Measurements from ENCODE around the gene GSTT2.

GSTT2 gene

DNA sequence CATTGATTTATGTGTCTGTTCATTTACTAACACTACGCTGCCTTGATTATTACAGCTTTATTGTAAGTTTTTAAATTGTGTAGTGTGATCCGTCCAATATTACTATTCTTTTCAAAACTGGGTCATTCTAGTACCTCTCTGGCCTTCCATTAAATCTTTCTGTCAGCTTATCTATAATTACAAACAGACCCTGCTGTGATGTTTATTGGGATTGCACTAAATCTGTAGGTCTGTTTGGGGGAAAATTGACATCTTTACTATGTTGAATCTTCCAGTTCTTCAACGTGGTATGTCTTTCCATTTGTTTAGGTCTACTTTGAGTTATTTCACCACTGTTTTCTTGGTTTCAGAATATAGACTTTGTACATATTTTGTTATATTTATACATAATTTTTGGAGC lies 46.8 kb downstream of the GSTT2 start (continued):
- TF ChIP-seq ZNF311 (tag by site-specific recombination; IDR thresholded peaks at IDR 0.05; ENCODE audit: borderline replicate concordance) (no peak), TCF7L2 (IDR thresholded peaks at IDR 0.05; ENCODE audit: borderline replicate concordance, low read depth, low read length) (peak; percentile 74; the same call in 1 of the 2 replicates), ZNF341 (tag by site-specific recombination; IDR thresholded peaks at IDR 0.05; ENCODE audit: low read depth) (no peak), ZNF274 (IDR thresholded peaks at IDR 0.05; ENCODE audit: low read length) (no peak), ZNF274 (tag by site-specific recombination; IDR thresholded peaks at IDR 0.05; ENCODE audit: borderline replicate concordance) (no peak), ZBTB7A (tag by site-specific recombination; IDR thresholded peaks at IDR 0.05; ENCODE audit: low read depth) (no peak), ZNF324 (tag by site-specific recombination; IDR thresholded peaks at IDR 0.05) (peak; percentile 65; the same call in 1 of the 2 replicates), ZNF221 (tag by site-specific recombination; IDR thresholded peaks at IDR 0.05; ENCODE audit: borderline replicate concordance) (no peak), ZNF623 (tag by site-specific recombination; IDR thresholded peaks at IDR 0.05) (no peak), WT1 (tag by site-specific recombination; IDR thresholded peaks at IDR 0.05) (0 out of 2 replicates have a peak, but pooled peaks have one; percentile 19), ZNF596 (tag by site-specific recombination; IDR thresholded peaks at IDR 0.05) (0 out of 2 replicates have a peak, but pooled peaks have one; percentile 30), BCL11B (tag by site-specific recombination; IDR thresholded peaks at IDR 0.05; ENCODE audit: low read depth) (peak; percentile 93), ZSCAN30 (tag by site-specific recombination; IDR thresholded peaks at IDR 0.05) (peak; percentile 98), ZNF548 (tag by site-specific recombination; IDR thresholded peaks at IDR 0.05) (no peak), ZNF121 (tag by site-specific recombination; IDR thresholded peaks at IDR 0.05) (peak; percentile 33; the same call in 1 of the 2 replicates), MEIS1 (CRISPR knock-in tag; IDR thresholded peaks at IDR 0.05; ENCODE audit: borderline replicate concordance) (no peak), ZNF2 (tag by site-specific recombination; IDR thresholded peaks at IDR 0.05) (0 out of 2 replicates have a peak, but pooled peaks have one; percentile 26), ZNF549 (tag by site-specific recombination; IDR thresholded peaks at IDR 0.05) (no peak), ZNF292 (tag by site-specific recombination; IDR thresholded peaks at IDR 0.05; ENCODE audit: borderline replicate concordance, low read depth) (no peak), HOXA7 (CRISPR knock-in tag; IDR thresholded peaks at IDR 0.05; ENCODE audit: borderline replicate concordance) (no peak), ZNF366 (tag by site-specific recombination; conservative IDR thresholded peaks at IDR 0.05) (0 out of 2 replicates have a peak, but pooled peaks have one; percentile 26)
- TF ChIP-seq, protein P1, sequence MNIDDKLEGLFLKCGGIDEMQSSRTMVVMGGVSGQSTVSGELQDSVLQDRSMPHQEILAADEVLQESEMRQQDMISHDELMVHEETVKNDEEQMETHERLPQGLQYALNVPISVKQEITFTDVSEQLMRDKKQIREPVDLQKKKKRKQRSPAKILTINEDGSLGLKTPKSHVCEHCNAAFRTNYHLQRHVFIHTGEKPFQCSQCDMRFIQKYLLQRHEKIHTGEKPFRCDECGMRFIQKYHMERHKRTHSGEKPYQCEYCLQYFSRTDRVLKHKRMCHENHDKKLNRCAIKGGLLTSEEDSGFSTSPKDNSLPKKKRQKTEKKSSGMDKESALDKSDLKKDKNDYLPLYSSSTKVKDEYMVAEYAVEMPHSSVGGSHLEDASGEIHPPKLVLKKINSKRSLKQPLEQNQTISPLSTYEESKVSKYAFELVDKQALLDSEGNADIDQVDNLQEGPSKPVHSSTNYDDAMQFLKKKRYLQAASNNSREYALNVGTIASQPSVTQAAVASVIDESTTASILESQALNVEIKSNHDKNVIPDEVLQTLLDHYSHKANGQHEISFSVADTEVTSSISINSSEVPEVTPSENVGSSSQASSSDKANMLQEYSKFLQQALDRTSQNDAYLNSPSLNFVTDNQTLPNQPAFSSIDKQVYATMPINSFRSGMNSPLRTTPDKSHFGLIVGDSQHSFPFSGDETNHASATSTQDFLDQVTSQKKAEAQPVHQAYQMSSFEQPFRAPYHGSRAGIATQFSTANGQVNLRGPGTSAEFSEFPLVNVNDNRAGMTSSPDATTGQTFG (tag by site-specific recombination; IDR thresholded peaks at IDR 0.05; ENCODE audit: borderline replicate concordance) = no peak
- TF ChIP-seq, protein P2, sequence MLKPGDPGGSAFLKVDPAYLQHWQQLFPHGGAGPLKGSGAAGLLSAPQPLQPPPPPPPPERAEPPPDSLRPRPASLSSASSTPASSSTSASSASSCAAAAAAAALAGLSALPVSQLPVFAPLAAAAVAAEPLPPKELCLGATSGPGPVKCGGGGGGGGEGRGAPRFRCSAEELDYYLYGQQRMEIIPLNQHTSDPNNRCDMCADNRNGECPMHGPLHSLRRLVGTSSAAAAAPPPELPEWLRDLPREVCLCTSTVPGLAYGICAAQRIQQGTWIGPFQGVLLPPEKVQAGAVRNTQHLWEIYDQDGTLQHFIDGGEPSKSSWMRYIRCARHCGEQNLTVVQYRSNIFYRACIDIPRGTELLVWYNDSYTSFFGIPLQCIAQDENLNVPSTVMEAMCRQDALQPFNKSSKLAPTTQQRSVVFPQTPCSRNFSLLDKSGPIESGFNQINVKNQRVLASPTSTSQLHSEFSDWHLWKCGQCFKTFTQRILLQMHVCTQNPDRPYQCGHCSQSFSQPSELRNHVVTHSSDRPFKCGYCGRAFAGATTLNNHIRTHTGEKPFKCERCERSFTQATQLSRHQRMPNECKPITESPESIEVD (tag by site-specific recombination; IDR thresholded peaks at IDR 0.05) = peak; percentile 95
- TF ChIP-seq, protein P3, sequence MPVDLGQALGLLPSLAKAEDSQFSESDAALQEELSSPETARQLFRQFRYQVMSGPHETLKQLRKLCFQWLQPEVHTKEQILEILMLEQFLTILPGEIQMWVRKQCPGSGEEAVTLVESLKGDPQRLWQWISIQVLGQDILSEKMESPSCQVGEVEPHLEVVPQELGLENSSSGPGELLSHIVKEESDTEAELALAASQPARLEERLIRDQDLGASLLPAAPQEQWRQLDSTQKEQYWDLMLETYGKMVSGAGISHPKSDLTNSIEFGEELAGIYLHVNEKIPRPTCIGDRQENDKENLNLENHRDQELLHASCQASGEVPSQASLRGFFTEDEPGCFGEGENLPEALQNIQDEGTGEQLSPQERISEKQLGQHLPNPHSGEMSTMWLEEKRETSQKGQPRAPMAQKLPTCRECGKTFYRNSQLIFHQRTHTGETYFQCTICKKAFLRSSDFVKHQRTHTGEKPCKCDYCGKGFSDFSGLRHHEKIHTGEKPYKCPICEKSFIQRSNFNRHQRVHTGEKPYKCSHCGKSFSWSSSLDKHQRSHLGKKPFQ (tag by site-specific recombination; IDR thresholded peaks at IDR 0.05) = peak; percentile 97
- TF ChIP-seq, protein P4, sequence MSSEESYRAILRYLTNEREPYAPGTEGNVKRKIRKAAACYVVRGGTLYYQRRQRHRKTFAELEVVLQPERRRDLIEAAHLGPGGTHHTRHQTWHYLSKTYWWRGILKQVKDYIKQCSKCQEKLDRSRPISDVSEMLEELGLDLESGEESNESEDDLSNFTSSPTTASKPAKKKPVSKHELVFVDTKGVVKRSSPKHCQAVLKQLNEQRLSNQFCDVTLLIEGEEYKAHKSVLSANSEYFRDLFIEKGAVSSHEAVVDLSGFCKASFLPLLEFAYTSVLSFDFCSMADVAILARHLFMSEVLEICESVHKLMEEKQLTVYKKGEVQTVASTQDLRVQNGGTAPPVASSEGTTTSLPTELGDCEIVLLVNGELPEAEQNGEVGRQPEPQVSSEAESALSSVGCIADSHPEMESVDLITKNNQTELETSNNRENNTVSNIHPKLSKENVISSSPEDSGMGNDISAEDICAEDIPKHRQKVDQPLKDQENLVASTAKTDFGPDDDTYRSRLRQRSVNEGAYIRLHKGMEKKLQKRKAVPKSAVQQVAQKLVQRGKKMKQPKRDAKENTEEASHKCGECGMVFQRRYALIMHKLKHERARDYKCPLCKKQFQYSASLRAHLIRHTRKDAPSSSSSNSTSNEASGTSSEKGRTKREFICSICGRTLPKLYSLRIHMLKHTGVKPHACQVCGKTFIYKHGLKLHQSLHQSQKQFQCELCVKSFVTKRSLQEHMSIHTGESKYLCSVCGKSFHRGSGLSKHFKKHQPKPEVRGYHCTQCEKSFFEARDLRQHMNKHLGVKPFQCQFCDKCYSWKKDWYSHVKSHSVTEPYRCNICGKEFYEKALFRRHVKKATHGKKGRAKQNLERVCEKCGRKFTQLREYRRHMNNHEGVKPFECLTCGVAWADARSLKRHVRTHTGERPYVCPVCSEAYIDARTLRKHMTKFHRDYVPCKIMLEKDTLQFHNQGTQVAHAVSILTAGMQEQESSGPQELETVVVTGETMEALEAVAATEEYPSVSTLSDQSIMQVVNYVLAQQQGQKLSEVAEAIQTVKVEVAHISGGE (tag by site-specific recombination; conservative IDR thresholded peaks at IDR 0.05; ENCODE audit: low read depth) = no peak
- TF ChIP-seq, protein P5, sequence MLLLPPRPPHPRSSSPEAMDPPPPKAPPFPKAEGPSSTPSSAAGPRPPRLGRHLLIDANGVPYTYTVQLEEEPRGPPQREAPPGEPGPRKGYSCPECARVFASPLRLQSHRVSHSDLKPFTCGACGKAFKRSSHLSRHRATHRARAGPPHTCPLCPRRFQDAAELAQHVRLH (tag by site-specific recombination; IDR thresholded peaks at IDR 0.05) = peak; percentile 96
- TF ChIP-seq, protein P6, sequence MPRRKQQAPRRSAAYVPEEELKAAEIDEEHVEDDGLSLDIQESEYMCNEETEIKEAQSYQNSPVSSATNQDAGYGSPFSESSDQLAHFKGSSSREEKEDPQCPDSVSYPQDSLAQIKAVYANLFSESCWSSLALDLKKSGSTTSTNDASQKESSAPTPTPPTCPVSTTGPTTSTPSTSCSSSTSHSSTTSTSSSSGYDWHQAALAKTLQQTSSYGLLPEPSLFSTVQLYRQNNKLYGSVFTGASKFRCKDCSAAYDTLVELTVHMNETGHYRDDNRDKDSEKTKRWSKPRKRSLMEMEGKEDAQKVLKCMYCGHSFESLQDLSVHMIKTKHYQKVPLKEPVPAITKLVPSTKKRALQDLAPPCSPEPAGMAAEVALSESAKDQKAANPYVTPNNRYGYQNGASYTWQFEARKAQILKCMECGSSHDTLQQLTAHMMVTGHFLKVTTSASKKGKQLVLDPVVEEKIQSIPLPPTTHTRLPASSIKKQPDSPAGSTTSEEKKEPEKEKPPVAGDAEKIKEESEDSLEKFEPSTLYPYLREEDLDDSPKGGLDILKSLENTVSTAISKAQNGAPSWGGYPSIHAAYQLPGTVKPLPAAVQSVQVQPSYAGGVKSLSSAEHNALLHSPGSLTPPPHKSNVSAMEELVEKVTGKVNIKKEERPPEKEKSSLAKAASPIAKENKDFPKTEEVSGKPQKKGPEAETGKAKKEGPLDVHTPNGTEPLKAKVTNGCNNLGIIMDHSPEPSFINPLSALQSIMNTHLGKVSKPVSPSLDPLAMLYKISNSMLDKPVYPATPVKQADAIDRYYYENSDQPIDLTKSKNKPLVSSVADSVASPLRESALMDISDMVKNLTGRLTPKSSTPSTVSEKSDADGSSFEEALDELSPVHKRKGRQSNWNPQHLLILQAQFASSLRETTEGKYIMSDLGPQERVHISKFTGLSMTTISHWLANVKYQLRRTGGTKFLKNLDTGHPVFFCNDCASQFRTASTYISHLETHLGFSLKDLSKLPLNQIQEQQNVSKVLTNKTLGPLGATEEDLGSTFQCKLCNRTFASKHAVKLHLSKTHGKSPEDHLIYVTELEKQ (tag by site-specific recombination; IDR thresholded peaks at IDR 0.05; ENCODE audit: borderline replicate concordance) = peak; percentile 64; the same call in 1 of the 2 replicates

Data from HEK293 (cell line).